Upper lobe of left lung (tissue), 4 donors: Measurements from ENCODE around the gene LRIT2.

ENCODE experiments used
- EP300 ChIP-seq, 4 donors: sonication (generic); formaldehyde crosslinking; IDR thresholded peaks; one replicate each; pipeline ENCODE4 v1.5.1; 2017; ENCODE audit warnings: antibody characterized with exemption in 4 of 4, control low read depth in 2 of 4
- POLR2A ChIP-seq, 4 donors: fragments of 450-650 bp; IDR thresholded peaks; one replicate each; pipeline ENCODE4 v1.5.1; 2016 to 2017; ENCODE audit warnings: antibody characterized with exemption in 4 of 4, mild to moderate bottlenecking in 2 of 4
- POLR2AphosphoS5 ChIP-seq, 2 donors: sonication (generic); formaldehyde crosslinking; IDR thresholded peaks; one replicate each; pipeline ENCODE4 v1.5.1; 2017; ENCODE audit warnings: antibody characterized with exemption in 2 of 2
- TF ChIP-seq, protein P1 (sequence below), 6 experiments: fragments of 450-650 bp in 4 of 6; fragments of 200-600 bp in 2 of 6; sonication (generic) in 2 of 6; IDR thresholded peaks; one replicate each; pipeline ENCODE4 v1.5.1; 2016 to 2019; ENCODE audit warnings: antibody characterized with exemption in 6 of 6

DNA sequence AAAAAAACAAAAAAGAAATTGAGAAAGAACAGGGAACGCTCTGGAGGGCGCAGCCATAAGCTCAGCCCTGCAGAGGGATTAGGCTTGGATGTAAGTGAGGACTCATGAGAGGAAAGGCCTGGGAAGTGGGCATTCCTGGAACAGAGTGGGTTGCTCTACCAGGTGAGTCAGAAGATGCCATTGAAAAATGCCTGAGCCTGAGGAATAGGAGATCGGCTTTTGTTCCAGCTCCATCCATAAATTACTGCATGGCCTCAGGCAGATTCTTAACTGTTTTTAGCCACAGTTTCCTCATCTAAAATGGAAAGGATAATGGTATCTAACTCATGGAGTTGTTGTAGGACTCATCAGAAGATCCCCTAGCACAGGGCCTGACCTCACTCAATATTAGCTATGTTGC lies 18.4 kb upstream of the LRIT2 start:
- no peak for TF ChIP-seq EP300 (IDR thresholded peaks at IDR 0.05)
- no peak for TF ChIP-seq POLR2A (IDR thresholded peaks at IDR 0.05)
- TF ChIP-seq, protein P1, sequence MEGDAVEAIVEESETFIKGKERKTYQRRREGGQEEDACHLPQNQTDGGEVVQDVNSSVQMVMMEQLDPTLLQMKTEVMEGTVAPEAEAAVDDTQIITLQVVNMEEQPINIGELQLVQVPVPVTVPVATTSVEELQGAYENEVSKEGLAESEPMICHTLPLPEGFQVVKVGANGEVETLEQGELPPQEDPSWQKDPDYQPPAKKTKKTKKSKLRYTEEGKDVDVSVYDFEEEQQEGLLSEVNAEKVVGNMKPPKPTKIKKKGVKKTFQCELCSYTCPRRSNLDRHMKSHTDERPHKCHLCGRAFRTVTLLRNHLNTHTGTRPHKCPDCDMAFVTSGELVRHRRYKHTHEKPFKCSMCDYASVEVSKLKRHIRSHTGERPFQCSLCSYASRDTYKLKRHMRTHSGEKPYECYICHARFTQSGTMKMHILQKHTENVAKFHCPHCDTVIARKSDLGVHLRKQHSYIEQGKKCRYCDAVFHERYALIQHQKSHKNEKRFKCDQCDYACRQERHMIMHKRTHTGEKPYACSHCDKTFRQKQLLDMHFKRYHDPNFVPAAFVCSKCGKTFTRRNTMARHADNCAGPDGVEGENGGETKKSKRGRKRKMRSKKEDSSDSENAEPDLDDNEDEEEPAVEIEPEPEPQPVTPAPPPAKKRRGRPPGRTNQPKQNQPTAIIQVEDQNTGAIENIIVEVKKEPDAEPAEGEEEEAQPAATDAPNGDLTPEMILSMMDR (IDR thresholded peaks at IDR 0.05) = no peak
- no peak for TF ChIP-seq POLR2AphosphoS5 (IDR thresholded peaks at IDR 0.05)
